C4-2B (cell line): ENCODE data around the gene UNK.

Experiments used
- ZFX ChIP-seq: fragments of 450-650 bp; IDR thresholded peaks from 2 replicates; pipeline ENCODE4 v1.6.1; 2017
- TF ChIP-seq, protein P1 (sequence below): fragments of 450-650 bp; conservative IDR thresholded peaks from 2 replicates; pipeline ENCODE4 v1.5.1; 2017; ENCODE audit warnings: mild to moderate bottlenecking

- TF ChIP-seq, protein P1, sequence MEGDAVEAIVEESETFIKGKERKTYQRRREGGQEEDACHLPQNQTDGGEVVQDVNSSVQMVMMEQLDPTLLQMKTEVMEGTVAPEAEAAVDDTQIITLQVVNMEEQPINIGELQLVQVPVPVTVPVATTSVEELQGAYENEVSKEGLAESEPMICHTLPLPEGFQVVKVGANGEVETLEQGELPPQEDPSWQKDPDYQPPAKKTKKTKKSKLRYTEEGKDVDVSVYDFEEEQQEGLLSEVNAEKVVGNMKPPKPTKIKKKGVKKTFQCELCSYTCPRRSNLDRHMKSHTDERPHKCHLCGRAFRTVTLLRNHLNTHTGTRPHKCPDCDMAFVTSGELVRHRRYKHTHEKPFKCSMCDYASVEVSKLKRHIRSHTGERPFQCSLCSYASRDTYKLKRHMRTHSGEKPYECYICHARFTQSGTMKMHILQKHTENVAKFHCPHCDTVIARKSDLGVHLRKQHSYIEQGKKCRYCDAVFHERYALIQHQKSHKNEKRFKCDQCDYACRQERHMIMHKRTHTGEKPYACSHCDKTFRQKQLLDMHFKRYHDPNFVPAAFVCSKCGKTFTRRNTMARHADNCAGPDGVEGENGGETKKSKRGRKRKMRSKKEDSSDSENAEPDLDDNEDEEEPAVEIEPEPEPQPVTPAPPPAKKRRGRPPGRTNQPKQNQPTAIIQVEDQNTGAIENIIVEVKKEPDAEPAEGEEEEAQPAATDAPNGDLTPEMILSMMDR = no peak
- no peak for TF ChIP-seq ZFX
These were observed 8.9 kb downstream of the UNK start for GRCh38 chr17:75793460-75793859.
